Tibial nerve (tissue), 3 donors: ENCODE measurements around the gene DENND1A.

Experiments
- POLR2A ChIP-seq, 2 donors: fragments of 450-650 bp; IDR thresholded peaks; one replicate each; pipeline ENCODE4 v1.6.1; 2017; ENCODE audit warnings: antibody characterized with exemption in 2 of 2, mild to moderate bottlenecking in 2 of 2, moderate library complexity in 2 of 2
- TF ChIP-seq, protein P1 (sequence below), 5 experiments: fragments of 200-600 bp in 3 of 5; fragments of 450-650 bp in 2 of 5; sonication (generic) in 3 of 5; IDR thresholded peaks; one replicate each; pipeline ENCODE4 v1.5.1; 2016 to 2019; ENCODE audit warnings: antibody characterized with exemption in 5 of 5, mild to moderate bottlenecking in 3 of 5, moderate library complexity in 2 of 5

DNA sequence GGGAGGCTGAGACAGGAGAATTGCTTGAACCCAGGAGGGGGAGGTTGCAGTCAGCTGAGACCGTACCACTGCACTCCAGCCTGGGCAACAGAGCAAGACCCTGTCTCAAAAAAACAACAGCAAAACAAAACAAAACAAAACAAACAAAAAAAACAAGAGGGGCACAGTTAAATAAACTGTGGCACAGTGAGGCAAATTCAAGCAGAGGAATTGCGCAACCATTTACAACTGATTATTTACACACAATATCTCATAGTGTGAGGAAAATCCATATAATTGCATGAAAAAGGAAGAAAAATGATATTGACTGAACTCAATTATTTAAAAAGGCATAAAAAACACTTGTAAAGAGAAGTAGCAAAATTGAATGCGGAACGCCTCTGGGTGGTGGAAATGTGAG, 412.4 kb downstream of the DENND1A start:
- no peak for TF ChIP-seq POLR2A (IDR thresholded peaks at IDR 0.05)
- TF ChIP-seq, protein P1, sequence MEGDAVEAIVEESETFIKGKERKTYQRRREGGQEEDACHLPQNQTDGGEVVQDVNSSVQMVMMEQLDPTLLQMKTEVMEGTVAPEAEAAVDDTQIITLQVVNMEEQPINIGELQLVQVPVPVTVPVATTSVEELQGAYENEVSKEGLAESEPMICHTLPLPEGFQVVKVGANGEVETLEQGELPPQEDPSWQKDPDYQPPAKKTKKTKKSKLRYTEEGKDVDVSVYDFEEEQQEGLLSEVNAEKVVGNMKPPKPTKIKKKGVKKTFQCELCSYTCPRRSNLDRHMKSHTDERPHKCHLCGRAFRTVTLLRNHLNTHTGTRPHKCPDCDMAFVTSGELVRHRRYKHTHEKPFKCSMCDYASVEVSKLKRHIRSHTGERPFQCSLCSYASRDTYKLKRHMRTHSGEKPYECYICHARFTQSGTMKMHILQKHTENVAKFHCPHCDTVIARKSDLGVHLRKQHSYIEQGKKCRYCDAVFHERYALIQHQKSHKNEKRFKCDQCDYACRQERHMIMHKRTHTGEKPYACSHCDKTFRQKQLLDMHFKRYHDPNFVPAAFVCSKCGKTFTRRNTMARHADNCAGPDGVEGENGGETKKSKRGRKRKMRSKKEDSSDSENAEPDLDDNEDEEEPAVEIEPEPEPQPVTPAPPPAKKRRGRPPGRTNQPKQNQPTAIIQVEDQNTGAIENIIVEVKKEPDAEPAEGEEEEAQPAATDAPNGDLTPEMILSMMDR (IDR thresholded peaks at IDR 0.05): no peak
